OCI-LY7 (cell line): Measurements from ENCODE around the gene NSUN2. TPM values are rescaled to one million over a fixed set of nuclear protein-coding genes. Genes with fewer than 3 reads are reported as not detected.

Experiments used
- BruUV-seq: library from RNA; stranded (reverse); fragments of 400-500 nt; replicated peaks from 2 replicates; lab custom pipeline; 2021; lab: Mats Ljungman, UMichigan
- CTCF ChIA-PET: fragments of 300-600 bp; sonication (Branson Sonifier 250); formaldehyde crosslinking; loops from one replicate; lab custom pipeline; 2022; ENCODE audit warnings: antibody characterized with exemption; ENCODE audit not compliant: unreplicated experiment; lab: Charles Lee
- POLR2A ChIA-PET: fragments of 300-600 bp; sonication (Branson Sonifier 250); formaldehyde crosslinking; loops from one replicate; lab custom pipeline; 2022; ENCODE audit warnings: antibody characterized with exemption; lab: Charles Lee
- DNase-seq: peaks from one replicate; pipeline ENCODE4 v3.0.0-alpha.2; 2015; ENCODE audit warnings: low spot score
- H2AFZ ChIP-seq: fragments of 200-600 bp; sonication (generic), shearing (Covaris generic); 2 replicates; pipeline ENCODE4 v1.6.1; 2014; ENCODE audit warnings: mild to moderate bottlenecking, antibody characterized with exemption, low read length, moderate library complexity
- H3K27ac ChIP-seq: fragments of 200-600 bp; sonication (generic); 2 replicates; pipeline ENCODE4 v1.5.1; 2014; ENCODE audit warnings: mixed run types, low read depth, mild to moderate bottlenecking, moderate library complexity, low read length, inconsistent platforms; ENCODE audit not compliant: poor library complexity, severe bottlenecking
- H3K36me3 ChIP-seq: fragments of 200-600 bp; sonication (generic); 2 replicates; pipeline ENCODE4 v1.6.1; 2014; ENCODE audit warnings: mild to moderate bottlenecking, antibody characterized with exemption, low read length, moderate library complexity, mixed read lengths; ENCODE audit not compliant: insufficient read depth
- H3K4me1 ChIP-seq: fragments of 200-600 bp; sonication (generic); 2 replicates; pipeline ENCODE4 v1.5.1; 2014; ENCODE audit warnings: mild to moderate bottlenecking, low read length; ENCODE audit not compliant: insufficient read depth, poor library complexity, severe bottlenecking
- H3K4me2 ChIP-seq: fragments of 200-600 bp; sonication (generic); 2 replicates; pipeline ENCODE4 v1.6.1; 2014; ENCODE audit warnings: mild to moderate bottlenecking, low read length
- H3K4me3 ChIP-seq: fragments of 200-600 bp; sonication (generic); 2 replicates; pipeline ENCODE4 v1.5.1; 2014; ENCODE audit warnings: mild to moderate bottlenecking, low read depth, low read length; ENCODE audit not compliant: poor library complexity, severe bottlenecking
- H3K79me2 ChIP-seq: fragments of 200-600 bp; sonication (generic); 2 replicates; pipeline ENCODE4 v1.6.1; 2016; ENCODE audit warnings: low read depth, mild to moderate bottlenecking, low read length, moderate library complexity, mixed read lengths; ENCODE audit not compliant: insufficient read depth
- H3K9me2 ChIP-seq: fragments of 200-600 bp; sonication (generic); 2 replicates; pipeline ENCODE4 v1.6.1; 2016; ENCODE audit warnings: mild to moderate bottlenecking, low read length, mixed read lengths; ENCODE audit not compliant: insufficient read depth
- H3K9me3 ChIP-seq: fragments of 200-600 bp; sonication (generic); 2 replicates; pipeline ENCODE4 v1.6.1; 2014; ENCODE audit warnings: mild to moderate bottlenecking, mixed run types, low read length, mixed read lengths
- H4K20me1 ChIP-seq: fragments of 200-600 bp; sonication (generic); 2 replicates; pipeline ENCODE4 v1.6.1; 2014; ENCODE audit warnings: mild to moderate bottlenecking, antibody characterized with exemption, low read length, moderate library complexity, mixed read lengths; ENCODE audit not compliant: insufficient read depth
- CTCF ChIP-seq: fragments of 200-600 bp; sonication (generic); conservative IDR thresholded peaks from 2 replicates; pipeline ENCODE4 v1.5.1; 2014; ENCODE audit warnings: mild to moderate bottlenecking, antibody characterized with exemption, low read length, moderate library complexity, mixed read lengths
- EZH2phosphoT487 ChIP-seq: fragments of 200-600 bp; sonication (generic); IDR thresholded peaks from 2 replicates; pipeline ENCODE4 v1.6.1; 2018; ENCODE audit warnings: low read depth, borderline replicate concordance, mild to moderate bottlenecking, mixed run types, antibody characterized with exemption, low read length, moderate library complexity, mixed read lengths
- intact Hi-C: fragments of 100-400 bp; cut with micrococcal nuclease; formaldehyde crosslinking; loops from one replicate; pipeline ENCODE4 v1.10.0; 2022; ENCODE audit not compliant: unreplicated experiment
- total RNA-seq, 2 experiments: library from RNA; depleted of rRNA in 1 of 2; stranded (reverse); fragments of >200 nt in 1 of 2; shearing (Covaris generic) in 1 of 2; gene quantifications; 2 replicates each; pipeline ENCODE4 v1.2.3, GENCODE V29; 2014 to 2022

NSUN2 gene
- total RNA-seq, 2 experiments from 2014 or later: 88.9 to 139 TPM

- TF ChIP-seq EZH2phosphoT487 (no peak), CTCF (no peak)
- CTCF ChIA-PET: no interaction called here
- intact Hi-C loops: no loop called here
Measured at GRCh38 chr5:6615034-6615815, 17.6 kb downstream of the NSUN2 start.

GRCh38 chr5:6611334-6612256 lies 21.2 kb downstream of the NSUN2 start:
- no peak for DNase-seq
- H3K36me3 ChIP-seq: peaks cover 100% of the 10 kb centered on the region
- H2AFZ ChIP-seq: no peak overlapping the region
- H4K20me1 ChIP-seq: peaks cover 13% of the 10 kb centered on the region; the same call in 1 of the 2 replicates
- no peak for TF ChIP-seq CTCF
- no peak for TF ChIP-seq EZH2phosphoT487
- H3K79me2 ChIP-seq: peaks cover 23% of the 10 kb centered on the region; the same call in 1 of the 2 replicates
- no peaks in the 10 kb centered on the region for H3K9me2 ChIP-seq
- intact Hi-C loops: no loop called here
- no peak overlapping the region for H3K27ac ChIP-seq
- no peaks in the 10 kb centered on the region for H3K4me1 ChIP-seq
- CTCF ChIA-PET: interaction anchor here (0.6 kb wide), 1 partner anchor 499 kb away, joined by 4 read pairs; no protein-coding TSS in a partner anchor
- no peak overlapping the region for H3K4me2 ChIP-seq
- BruUV-seq: no TSS peak
- no peaks in the 10 kb centered on the region for H3K9me3 ChIP-seq
- H3K4me3 ChIP-seq: no peak overlapping the region
- POLR2A ChIA-PET: interaction anchor here (0.8 to 1.3 kb wide), 2 partner anchors 9 to 11 kb away, joined by 3 to 4 read pairs; no protein-coding TSS in a partner anchor

More at GRCh38 chr5:6615034-6615815, 17.6 kb downstream of the NSUN2 start:
- Histone ChIP-seq H3K36me3 (peaks cover 99% of the 10 kb centered on the region), H3K4me1 (no peaks in the 10 kb centered on the region), H3K9me2 (no peaks in the 10 kb centered on the region), H3K9me3 (no peaks in the 10 kb centered on the region), H3K79me2 (peaks cover 29% of the 10 kb centered on the region; the same call in 1 of the 2 replicates), H4K20me1 (peaks cover 21% of the 10 kb centered on the region), H3K4me3 (no peak overlapping the region), H3K4me2 (no peak overlapping the region), H3K27ac (no peak overlapping the region), H2AFZ (no peak overlapping the region)
- POLR2A ChIA-PET: no interaction called here
- no TSS peak for BruUV-seq
- DNase-seq: no peak
